GM18861 (cell line): ENCODE measurements around the gene COQ9.
"Not testable (repeated sequence)": the region's sequence is repeated elsewhere in the genome, so short reads cannot be mapped to it uniquely, and the experiment has no call there.

Experiments
- ATAC-seq: cut with Tn5 transposase; IDR thresholded peaks from one replicate; pipeline ENCODE4 v1.9.1; 2021; ENCODE audit not compliant: unreplicated experiment

COQ9 gene, protein sequence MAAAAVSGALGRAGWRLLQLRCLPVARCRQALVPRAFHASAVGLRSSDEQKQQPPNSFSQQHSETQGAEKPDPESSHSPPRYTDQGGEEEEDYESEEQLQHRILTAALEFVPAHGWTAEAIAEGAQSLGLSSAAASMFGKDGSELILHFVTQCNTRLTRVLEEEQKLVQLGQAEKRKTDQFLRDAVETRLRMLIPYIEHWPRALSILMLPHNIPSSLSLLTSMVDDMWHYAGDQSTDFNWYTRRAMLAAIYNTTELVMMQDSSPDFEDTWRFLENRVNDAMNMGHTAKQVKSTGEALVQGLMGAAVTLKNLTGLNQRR

DNA sequence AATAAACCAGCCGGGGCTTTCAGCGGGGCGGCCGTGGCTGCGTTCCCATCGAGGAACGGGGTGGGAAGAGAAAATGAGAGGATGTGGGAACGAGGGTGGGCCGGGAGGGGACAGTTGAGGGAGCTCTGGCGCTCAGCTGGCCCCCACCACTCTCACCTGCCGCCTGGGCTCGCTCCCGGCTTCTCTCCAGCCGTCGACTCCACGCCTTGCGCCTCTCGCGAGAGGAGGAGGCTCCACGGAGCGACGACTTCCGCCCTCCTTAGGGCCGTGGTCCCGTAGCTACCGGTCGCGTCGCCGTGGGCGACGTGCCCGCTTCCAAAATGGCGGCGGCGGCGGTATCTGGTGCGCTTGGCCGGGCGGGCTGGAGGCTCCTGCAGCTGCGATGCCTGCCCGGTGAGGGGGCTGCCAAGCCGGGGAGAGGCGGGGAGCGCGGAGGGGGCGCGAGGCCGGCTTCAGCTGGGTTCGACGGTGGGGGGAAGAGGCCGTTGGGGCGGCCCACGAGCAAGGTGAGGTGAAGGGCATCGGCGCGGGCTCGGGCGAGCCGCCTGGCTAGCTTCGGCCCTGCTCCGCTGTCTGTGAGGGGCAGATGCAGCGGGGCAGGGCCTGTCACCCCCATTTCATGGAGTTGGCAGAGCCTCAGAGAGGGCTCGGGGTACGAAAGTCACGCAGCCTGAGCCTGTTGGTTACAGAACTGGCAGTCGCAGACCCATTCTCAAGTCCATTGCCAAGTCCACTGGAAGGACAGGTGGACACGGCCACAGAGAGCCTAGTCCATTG is at the start of gene COQ9, which contains the start of gene CIAPIN1:
Gene COQ9, plus strand, starts transcription at position 294 of the 777 bp plus-strand sequence. Its CDS starts 27 bp downstream, at position 321.
Gene CIAPIN1, minus strand, starts transcription at position 200 of the 777 bp plus-strand sequence. CDS start 6,457 bp downstream, outside the sequence.
- ATAC-seq = peak; percentile 90

- ATAC-seq = not testable (repeated sequence)
Observed at GRCh38 chr16:57397493-57397892, 49.8 kb upstream of the COQ9 start.

DNA sequence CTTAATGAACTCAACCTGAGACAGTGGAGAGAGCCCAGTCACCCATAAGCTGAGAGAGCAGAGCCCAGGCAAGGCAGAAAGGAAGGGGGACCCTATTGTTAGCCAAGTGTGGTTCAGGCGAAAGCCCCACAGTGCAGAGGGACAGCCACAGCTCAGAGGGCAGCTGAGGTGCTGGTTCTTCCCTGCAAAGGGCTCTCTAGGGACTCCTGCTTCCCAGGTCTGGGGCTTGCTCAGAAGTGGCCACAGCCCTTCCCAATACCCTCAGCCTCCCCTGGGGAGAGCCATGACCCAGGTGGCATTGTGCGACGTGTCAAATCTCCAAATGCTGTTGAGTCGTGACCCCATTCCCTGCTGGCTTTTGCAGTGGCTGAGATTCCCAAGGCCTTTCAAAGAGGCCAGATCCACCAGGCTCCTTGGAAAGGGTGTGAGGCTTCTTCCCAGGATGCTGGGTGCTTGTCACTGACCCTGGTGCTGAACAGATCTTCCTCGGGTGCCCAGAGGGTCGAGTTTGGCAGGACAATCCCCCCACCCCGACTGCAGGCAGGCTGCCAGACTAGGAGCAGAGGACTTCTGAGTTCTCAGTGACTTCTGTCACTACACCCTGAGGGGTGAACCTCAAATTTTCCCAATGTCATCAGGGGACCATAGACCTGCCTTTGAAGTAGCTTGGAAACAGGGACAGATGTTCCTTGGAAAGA is 45.2 kb upstream of the COQ9 start:
- ATAC-seq = no peak

DNA sequence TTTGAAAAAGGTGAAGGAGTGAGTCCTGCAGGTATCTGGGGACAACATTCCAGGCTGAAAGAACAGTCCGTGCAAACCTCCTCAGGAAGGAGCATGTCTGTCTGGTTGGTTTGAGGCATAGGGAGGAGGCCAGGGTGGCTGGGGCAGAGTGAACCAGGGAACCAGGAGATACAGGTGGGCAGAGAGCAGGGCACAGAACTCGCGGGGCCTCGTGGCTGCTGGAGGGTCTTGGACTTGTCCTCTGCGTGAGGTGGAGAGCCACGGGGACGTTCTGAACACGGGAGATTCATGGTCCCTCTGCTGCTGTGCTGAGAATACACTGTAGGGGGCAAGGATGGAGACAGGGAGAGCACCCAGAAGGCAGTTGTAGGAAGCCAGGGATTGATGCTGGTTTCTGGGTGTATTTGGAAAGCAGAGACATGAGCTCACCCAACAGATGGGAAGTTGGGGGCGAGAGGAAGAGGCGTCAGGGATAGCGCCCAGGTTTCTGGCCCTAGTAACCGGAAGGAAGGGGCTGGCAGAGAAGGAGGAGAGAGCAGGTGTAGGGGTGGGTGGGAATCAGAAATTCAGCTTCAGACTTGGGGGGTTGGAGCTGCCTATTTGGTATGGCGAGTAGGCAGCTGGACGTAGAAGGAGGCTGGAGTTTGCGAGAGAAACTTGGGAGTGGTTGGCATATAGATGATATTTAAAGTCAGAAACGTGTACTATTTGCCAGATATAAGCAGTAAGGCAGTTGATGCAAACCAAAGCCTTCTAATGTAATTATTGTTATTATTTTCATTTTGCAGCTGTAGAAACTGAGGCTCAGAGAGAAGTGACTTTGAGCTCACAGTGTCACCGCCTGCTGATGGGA is 43.1 kb upstream of the COQ9 start, which contains the start of gene CCL17:
Gene CCL17, plus strand, starts transcription at position 803 of the 853 bp plus-strand sequence. CDS start 9,166 bp downstream, outside the sequence.
- ATAC-seq = no peak

- ATAC-seq = no peak
Observed at GRCh38 chr16:57405097-57405496, 42.2 kb upstream of the COQ9 start.

DNA sequence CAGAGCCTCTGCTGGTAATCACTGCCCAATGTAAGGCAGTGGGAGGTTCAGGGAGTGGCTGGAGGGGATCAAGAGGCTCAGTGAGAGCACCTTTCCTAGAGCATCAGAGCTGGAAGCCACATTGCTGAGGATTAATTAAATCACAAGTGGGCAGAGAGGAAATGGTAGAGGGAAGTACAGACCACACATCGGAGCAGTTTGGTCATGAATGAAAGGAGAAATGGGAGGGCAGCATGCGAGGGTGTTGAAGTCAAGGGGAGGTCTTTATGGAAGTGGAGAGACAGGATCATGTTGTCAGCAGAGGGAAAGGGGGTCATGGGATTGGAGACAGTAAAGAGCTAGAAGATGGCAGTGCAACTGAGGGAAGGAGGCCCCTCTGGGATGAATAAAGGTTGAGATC is 40.4 kb upstream of the COQ9 start:
- ATAC-seq = no peak

DNA sequence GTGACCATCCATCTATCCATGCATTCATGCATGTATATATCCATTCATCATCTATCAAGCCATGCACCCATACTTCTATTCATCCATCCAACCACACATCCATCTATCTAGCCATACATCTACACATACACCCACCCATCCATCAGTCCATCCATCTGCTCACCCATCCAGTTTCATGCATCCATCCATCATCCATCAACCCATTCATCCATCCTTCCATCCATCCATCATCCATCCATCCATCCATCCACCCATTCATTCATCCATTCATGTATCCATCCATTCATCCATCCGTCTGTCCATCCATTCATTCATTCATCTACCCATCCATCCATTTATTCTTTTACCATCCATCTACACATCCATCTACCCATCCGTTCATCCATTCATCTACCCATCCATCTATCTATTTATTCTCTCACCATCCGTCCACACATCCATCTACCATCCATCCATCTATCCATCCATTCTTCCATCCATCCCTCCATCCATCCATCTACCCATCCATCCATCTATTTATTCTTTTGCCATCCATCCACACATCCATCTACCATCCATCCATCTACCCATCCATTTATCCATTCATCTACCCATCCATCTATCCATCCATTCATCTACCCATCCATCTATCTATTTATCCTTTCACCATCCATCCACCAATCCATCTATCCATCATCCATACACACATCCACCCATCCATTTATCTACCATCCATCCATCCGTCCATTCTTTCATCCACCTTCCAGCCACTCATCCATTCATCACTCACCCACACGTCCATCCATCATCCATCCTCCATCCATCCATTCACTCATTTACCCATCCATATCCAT is 39.5 kb upstream of the COQ9 start:
- ATAC-seq = no peak

- no peak for ATAC-seq
Observed at GRCh38 chr16:57409065-57409464, 38.2 kb upstream of the COQ9 start.

GRCh38 chr16:57409870-57410587 is 37.2 kb upstream of the COQ9 start:
- ATAC-seq = no peak

DNA sequence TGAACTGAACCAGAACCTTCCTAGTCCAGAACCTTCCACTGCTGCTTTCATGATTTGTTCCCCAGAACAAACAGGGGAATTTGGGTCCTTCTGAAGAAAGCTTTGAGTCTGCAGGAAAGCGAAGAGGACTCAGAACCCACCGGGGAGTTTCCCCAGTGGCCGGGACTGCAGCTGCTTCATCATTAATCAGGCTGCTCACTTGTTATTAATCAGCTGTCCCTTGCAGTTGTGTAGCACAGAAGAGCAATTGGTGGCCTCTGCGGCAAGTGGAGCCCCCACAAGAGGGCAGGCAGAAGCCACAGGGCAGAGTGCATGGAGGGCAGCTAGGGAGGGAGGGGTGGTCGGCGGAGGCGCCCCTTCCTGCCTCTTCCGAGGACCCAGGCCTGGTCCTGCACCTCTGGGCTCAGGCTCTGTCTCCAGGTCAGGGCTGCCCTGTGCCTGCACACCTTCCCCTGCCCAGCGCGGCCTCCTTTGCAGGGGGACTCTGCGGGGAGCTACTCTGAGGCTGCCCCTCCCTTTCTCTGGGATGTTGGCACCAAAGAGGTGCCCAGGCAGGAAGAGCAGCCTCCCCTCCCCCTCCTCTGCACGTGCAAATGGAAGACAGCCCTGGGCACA is 35.8 kb upstream of the COQ9 start:
- no peak for ATAC-seq

DNA sequence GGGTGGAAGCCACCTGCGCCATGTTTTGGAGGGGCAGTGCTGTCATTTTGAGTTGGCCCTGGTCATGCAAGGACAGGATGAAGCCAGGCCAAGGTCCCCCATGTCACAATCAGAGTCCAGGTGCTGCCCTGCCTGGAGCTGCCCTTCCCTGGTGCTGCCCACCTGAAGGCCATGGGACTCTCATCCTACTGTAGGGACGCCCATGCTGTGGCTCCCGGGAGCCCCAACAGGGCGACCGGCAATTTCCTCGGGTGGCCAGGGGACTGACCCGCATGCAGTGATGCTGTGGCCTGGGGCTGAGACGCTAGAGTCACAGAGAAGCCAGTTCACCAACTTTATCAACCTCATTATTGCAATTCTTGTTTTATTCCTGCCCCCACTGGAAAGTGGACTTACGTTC is 34.7 kb upstream of the COQ9 start:
- no peak for ATAC-seq

- ATAC-seq = peak; percentile 67
Observed at GRCh38 chr16:57413301-57413730, 34.0 kb upstream of the COQ9 start.

GRCh38 chr16:57413733-57414132 is 33.5 kb upstream of the COQ9 start:
- no peak for ATAC-seq

GRCh38 chr16:57416084-57416483 is 31.2 kb upstream of the COQ9 start:
- ATAC-seq = no peak

GRCh38 chr16:57419506-57419905 is 27.8 kb upstream of the COQ9 start:
- ATAC-seq = no peak

GRCh38 chr16:57422026-57422944 is 25.0 kb upstream of the COQ9 start:
- no peak for ATAC-seq

DNA sequence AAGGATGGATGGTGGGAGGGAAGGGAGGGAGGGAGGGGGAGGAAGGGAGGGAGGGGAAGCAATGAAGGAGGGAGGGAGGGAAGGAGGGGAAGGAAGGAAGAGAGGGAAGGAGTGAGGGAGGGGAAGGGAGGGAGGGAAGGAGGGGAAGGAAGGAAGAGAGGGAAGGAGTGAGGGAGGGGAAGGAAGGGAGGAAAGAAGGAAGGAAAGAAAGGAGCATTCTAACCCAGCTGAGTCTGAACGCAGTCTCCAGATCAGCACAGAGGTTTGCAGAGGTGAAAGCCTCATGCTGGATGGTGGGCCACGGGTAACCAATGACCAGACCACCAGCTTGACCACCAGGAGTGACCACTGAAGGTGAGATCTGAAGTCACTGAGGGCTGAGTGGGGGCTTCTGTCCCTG is 24.1 kb upstream of the COQ9 start:
- no peak for ATAC-seq
